ENCODE measurements around the gene SEC61A2. TPM values are rescaled to one million over a fixed set of nuclear protein-coding genes. Genes with fewer than 3 reads are reported as not detected.

The SEC61A2 gene
- total and polyA plus RNA-seq, 4 donors = 3.8 to 8.8 (median 6.2) TPM

DNA sequence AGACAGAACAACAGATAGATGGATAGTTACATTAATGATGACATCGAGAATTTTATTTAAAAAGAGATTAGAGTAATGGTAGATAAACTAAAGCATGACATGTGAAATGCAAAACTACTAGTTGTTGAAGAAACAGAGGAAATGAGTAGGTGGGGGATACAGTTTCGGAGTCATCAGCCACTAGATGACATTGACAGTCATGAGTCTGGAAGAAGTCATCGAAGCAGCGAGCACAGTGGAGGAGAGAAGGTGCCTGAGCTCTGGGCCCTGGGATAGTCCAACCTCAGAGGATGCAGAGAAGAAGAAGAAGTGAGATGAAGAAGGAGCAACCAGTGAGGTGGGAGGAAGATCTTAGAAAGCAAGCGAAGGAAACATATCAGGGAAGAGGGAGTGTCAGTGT, 20.2 kb upstream of the SEC61A2 start:
- Histone ChIP-seq H3K9ac (ENCODE audit: low read depth in 1 of 2, low read length in 2 of 2) (no peak overlapping the region), H3K4me1 (ENCODE audit: control insufficient read depth in 4 of 4, insufficient read depth in 4 of 4, low read length in 3 of 4) (no peaks in the 10 kb centered on the region), H3K27me3 (ENCODE audit: control insufficient read depth in 4 of 4, insufficient read depth in 4 of 4, low read length in 3 of 4) (no peaks in the 10 kb centered on the region), H3K27ac (ENCODE audit: low read depth in 1 of 2, low read length in 2 of 2) (no peak overlapping the region), H3K36me3 (ENCODE audit: control insufficient read depth in 4 of 4, insufficient read depth in 3 of 4, low read depth in 1 of 4, low read length in 3 of 4) (peaks cover 23 to 80% (median 67%) of the 10 kb centered on the region in 4 donors), H3K9me3 (ENCODE audit: control insufficient read depth in 4 of 4, low read length in 3 of 4) (no peaks in the 10 kb centered on the region), H3K4me3 (ENCODE audit: low read depth in 1 of 3, low read length in 3 of 3) (no peak overlapping the region)
- DNase-seq (ENCODE audit: low spot score) = no peak
- TF ChIP-seq, protein P1, sequence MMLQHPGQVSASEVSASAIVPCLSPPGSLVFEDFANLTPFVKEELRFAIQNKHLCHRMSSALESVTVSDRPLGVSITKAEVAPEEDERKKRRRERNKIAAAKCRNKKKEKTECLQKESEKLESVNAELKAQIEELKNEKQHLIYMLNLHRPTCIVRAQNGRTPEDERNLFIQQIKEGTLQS (IDR thresholded peaks at IDR 0.05) = no peak
- TF ChIP-seq HNF4G (IDR thresholded peaks at IDR 0.05) = no peak
- no peak for TF ChIP-seq NR2F2 (IDR thresholded peaks at IDR 0.05)
- TF ChIP-seq FOXA1 (IDR thresholded peaks at IDR 0.05) = no peak
- TF ChIP-seq EGR1 (IDR thresholded peaks at IDR 0.05; ENCODE audit: low read depth in 2 of 2) = no peak
- no peak for TF ChIP-seq HNF4A (conservative IDR thresholded peaks at IDR 0.05)
- WGBS = 97% methylated on average over 5 of the region's 5 CpGs

DNA sequence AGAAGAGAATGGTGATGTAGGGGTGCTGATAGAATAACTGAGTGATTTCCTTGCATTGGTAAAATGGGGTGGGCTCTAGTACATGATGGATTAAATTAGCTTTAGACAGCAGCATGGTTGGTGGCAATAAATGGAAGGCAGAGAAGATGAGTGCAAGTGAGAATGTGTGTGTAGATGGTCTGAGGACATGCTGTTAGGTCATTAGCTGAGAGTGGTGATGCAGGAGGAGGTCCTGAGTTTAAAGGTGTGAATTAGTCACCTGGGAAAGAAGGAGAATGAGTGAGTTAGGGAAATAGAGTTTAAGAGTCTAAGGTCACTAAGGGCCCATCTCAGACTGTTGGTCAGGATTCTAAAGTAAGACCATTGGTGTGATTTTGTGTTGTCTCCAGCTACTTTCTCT, 17.9 kb upstream of the SEC61A2 start:
- no peak for DNase-seq (ENCODE audit: low spot score)
- no peaks in the 10 kb centered on the region for H3K9me3 ChIP-seq (ENCODE audit: control insufficient read depth in 4 of 4, low read length in 3 of 4)

DNA sequence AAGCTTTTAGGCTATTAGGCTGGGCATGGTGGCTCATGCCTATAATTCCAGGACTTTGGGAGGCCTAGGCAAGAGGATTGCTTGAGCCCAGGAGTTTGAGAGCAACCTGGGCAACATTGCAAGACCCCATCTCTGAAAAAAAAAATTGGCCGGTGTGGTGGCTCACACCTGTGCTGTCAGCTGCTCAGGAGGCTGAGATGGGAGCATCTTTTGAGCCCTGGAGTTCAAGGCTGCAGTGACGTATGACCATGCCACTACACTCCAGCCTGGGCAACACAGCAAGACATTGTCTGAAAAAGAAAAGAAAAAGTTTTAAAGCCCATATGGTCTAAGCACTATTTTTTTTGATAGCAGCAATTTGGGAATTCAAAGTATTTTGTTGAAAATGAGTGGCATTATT, 15.8 kb upstream of the SEC61A2 start:
- WGBS = 91% methylated on average over 2 of the region's 2 CpGs
- Histone ChIP-seq H3K4me1 (ENCODE audit: control insufficient read depth in 4 of 4, insufficient read depth in 4 of 4, low read length in 3 of 4) (no peaks in the 10 kb centered on the region), H3K27me3 (ENCODE audit: control insufficient read depth in 4 of 4, insufficient read depth in 4 of 4, low read length in 3 of 4) (no peaks in the 10 kb centered on the region), H3K9me3 (ENCODE audit: control insufficient read depth in 4 of 4, low read length in 3 of 4) (no peaks in the 10 kb centered on the region), H3K9ac (ENCODE audit: low read depth in 1 of 2, low read length in 2 of 2) (no peak overlapping the region), H3K36me3 (ENCODE audit: control insufficient read depth in 4 of 4, insufficient read depth in 3 of 4, low read depth in 1 of 4, low read length in 3 of 4) (peaks cover 22 to 63% (median 50%) of the 10 kb centered on the region in 4 donors), H3K4me3 (ENCODE audit: low read depth in 1 of 3, low read length in 3 of 3) (no peak overlapping the region), H3K27ac (ENCODE audit: low read depth in 1 of 2, low read length in 2 of 2) (no peak overlapping the region)
- no peak for DNase-seq (ENCODE audit: low spot score)
- TF ChIP-seq, protein P2, sequence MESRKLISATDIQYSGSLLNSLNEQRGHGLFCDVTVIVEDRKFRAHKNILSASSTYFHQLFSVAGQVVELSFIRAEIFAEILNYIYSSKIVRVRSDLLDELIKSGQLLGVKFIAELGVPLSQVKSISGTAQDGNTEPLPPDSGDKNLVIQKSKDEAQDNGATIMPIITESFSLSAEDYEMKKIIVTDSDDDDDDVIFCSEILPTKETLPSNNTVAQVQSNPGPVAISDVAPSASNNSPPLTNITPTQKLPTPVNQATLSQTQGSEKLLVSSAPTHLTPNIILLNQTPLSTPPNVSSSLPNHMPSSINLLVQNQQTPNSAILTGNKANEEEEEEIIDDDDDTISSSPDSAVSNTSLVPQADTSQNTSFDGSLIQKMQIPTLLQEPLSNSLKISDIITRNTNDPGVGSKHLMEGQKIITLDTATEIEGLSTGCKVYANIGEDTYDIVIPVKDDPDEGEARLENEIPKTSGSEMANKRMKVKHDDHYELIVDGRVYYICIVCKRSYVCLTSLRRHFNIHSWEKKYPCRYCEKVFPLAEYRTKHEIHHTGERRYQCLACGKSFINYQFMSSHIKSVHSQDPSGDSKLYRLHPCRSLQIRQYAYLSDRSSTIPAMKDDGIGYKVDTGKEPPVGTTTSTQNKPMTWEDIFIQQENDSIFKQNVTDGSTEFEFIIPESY (IDR thresholded peaks at IDR 0.05) = no peak
- TF ChIP-seq RXRA (IDR thresholded peaks at IDR 0.05) (no peak), RAD21 (IDR thresholded peaks at IDR 0.05) (no peak), NR2F2 (IDR thresholded peaks at IDR 0.05) (no peak), JUND (IDR thresholded peaks at IDR 0.05) (no peak), GABPA (IDR thresholded peaks at IDR 0.05 in 1 of 2, conservative IDR thresholded peaks at IDR 0.05 in 1 of 2) (no peak), FOXA1 (IDR thresholded peaks at IDR 0.05) (no peak)
- TF ChIP-seq, protein P3, sequence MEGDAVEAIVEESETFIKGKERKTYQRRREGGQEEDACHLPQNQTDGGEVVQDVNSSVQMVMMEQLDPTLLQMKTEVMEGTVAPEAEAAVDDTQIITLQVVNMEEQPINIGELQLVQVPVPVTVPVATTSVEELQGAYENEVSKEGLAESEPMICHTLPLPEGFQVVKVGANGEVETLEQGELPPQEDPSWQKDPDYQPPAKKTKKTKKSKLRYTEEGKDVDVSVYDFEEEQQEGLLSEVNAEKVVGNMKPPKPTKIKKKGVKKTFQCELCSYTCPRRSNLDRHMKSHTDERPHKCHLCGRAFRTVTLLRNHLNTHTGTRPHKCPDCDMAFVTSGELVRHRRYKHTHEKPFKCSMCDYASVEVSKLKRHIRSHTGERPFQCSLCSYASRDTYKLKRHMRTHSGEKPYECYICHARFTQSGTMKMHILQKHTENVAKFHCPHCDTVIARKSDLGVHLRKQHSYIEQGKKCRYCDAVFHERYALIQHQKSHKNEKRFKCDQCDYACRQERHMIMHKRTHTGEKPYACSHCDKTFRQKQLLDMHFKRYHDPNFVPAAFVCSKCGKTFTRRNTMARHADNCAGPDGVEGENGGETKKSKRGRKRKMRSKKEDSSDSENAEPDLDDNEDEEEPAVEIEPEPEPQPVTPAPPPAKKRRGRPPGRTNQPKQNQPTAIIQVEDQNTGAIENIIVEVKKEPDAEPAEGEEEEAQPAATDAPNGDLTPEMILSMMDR (IDR thresholded peaks at IDR 0.05; ENCODE audit: low read depth, low read length, missing input control) = no peak

More for the DNA sequence above, 17.9 kb upstream of the SEC61A2 start:
- Histone ChIP-seq H3K36me3 (ENCODE audit: control insufficient read depth in 4 of 4, insufficient read depth in 3 of 4, low read depth in 1 of 4, low read length in 3 of 4) (peaks cover 17 to 70% (median 56%) of the 10 kb centered on the region in 4 donors), H3K27ac (ENCODE audit: low read depth in 1 of 2, low read length in 2 of 2) (no peak overlapping the region), H3K4me1 (ENCODE audit: control insufficient read depth in 4 of 4, insufficient read depth in 4 of 4, low read length in 3 of 4) (no peaks in the 10 kb centered on the region), H3K27me3 (ENCODE audit: control insufficient read depth in 4 of 4, insufficient read depth in 4 of 4, low read length in 3 of 4) (no peaks in the 10 kb centered on the region), H3K4me3 (ENCODE audit: low read depth in 1 of 3, low read length in 3 of 3) (no peak overlapping the region), H3K9ac (ENCODE audit: low read depth in 1 of 2, low read length in 2 of 2) (no peak overlapping the region)
- TF ChIP-seq FOXA1 (IDR thresholded peaks at IDR 0.05) (no peak), JUND (IDR thresholded peaks at IDR 0.05) (no peak), FOXA2 (IDR thresholded peaks at IDR 0.05) (no peak), HNF4A (conservative IDR thresholded peaks at IDR 0.05) (no peak)
- TF ChIP-seq, protein P3 (IDR thresholded peaks at IDR 0.05; ENCODE audit: low read depth, low read length, missing input control) = no peak
- TF ChIP-seq, protein P2 (IDR thresholded peaks at IDR 0.05) = no peak
- TF ChIP-seq, protein P4, sequence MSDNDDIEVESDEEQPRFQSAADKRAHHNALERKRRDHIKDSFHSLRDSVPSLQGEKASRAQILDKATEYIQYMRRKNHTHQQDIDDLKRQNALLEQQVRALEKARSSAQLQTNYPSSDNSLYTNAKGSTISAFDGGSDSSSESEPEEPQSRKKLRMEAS (IDR thresholded peaks at IDR 0.05) = no peak
